ENCODE data around the gene VPS13D. TPM values are rescaled to one million over a fixed set of nuclear protein-coding genes. Genes with fewer than 3 reads are reported as not detected.

Gene VPS13D
- total RNA-seq, 1 experiment from 2014 or later: 20.2 TPM

DNA sequence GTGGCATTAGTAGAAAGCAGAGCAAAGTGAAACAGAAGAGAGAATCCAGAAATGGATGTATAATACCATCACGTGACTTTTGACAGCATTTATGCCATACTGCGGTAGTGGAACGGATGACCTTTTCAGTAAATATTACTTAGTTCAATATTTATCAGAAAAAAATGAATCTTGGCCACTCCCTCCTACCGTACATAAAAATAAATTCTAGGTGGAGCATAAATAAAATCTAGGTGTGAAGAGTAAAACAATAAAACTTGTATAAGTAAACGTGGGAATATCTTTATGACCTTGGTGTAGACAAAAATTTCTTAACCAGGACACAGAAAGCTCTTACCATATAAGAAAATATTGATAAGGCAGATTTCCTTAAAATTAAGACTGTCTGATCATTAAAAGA is 182.6 kb downstream of the VPS13D start:
- Histone ChIP-seq H3K9ac (ENCODE audit: extremely low read depth, insufficient read length, low read length) (no peak overlapping the region), H3K4me2 (ENCODE audit: insufficient read depth, insufficient read length, low read length) (no peak overlapping the region), H3K27ac (ENCODE audit: insufficient read length, low read depth, low read length) (no peak overlapping the region), H3K18ac (ENCODE audit: insufficient read length, low read depth, low read length) (no peak overlapping the region), H2BK5ac (ENCODE audit: insufficient read length, low read length) (no peak overlapping the region), H3K4ac (ENCODE audit: low read depth, low read length) (no peak overlapping the region), H3K79me1 (ENCODE audit: insufficient read depth, low read depth, low read length, poor library complexity, severe bottlenecking) (no peaks in the 10 kb centered on the region), H2AK5ac (ENCODE audit: insufficient read length, low read length) (no peak overlapping the region), H2BK120ac (ENCODE audit: low read depth, low read length, poor library complexity, severe bottlenecking) (no peak overlapping the region), H2AFZ (ENCODE audit: low read length) (no peak overlapping the region), H3K56ac (ENCODE audit: insufficient read length, low read depth, low read length) (no peak overlapping the region), H3T11ph (ENCODE audit: low read length) (no peak overlapping the region), H3K9me3 (ENCODE audit: control insufficient read depth, low read depth, low read length) (no peaks in the 10 kb centered on the region), H2BK15ac (ENCODE audit: low read depth, low read length) (no peak overlapping the region), H2BK20ac (ENCODE audit: low read depth, low read length, poor library complexity, severe bottlenecking) (no peak overlapping the region), H4K20me1 (ENCODE audit: control insufficient read depth, insufficient read depth, insufficient read length) (no peaks in the 10 kb centered on the region), H4K5ac (ENCODE audit: insufficient read length, low read depth, low read length) (no peak overlapping the region), H2BK12ac (ENCODE audit: insufficient read length, low read depth, low read length) (no peak overlapping the region), H3K23ac (ENCODE audit: insufficient read length, low read depth, low read length) (no peak overlapping the region), H3K14ac (ENCODE audit: insufficient read depth, low read length) (no peak overlapping the region), H3K4me1 (ENCODE audit: insufficient read depth, low read length) (no peaks in the 10 kb centered on the region), H3K27me3 (ENCODE audit: insufficient read depth, low read length) (no peaks in the 10 kb centered on the region), H3K79me2 (ENCODE audit: insufficient read depth, low read length) (no peaks in the 10 kb centered on the region; the same call in 1 of the 2 replicates), H3K23me2 (ENCODE audit: insufficient read length, low read depth, low read length, poor library complexity, severe bottlenecking) (no peaks in the 10 kb centered on the region), H4K91ac (ENCODE audit: insufficient read length, low read depth, low read length) (no peak overlapping the region), H4K8ac (replicated peaks; ENCODE audit: insufficient read length, low read depth, low read length) (no peak overlapping the region)
- WGBS (ENCODE audit: extremely low coverage, insufficient read length, low lambda C conversion rate): no CpG with 5 or more reads among the region's 5 CpGs
- Mint-ChIP-seq H3K9me3 (peaks cover 8 to 9% of the 10 kb centered on the region in 2 experiments), H3K27ac (no peak overlapping the region), H3K4me3 (no peak overlapping the region), H3K27me3 (ENCODE audit: low read depth) (no peaks in the 10 kb centered on the region), H3K36me3 (ENCODE audit: insufficient read depth in 1 of 3, low read depth in 3 of 3) (peaks cover 13 to 30% (median 26%) of the 10 kb centered on the region in 3 experiments; a peak in 6 of 7 replicates), H3K4me1 (no peaks in the 10 kb centered on the region; a peak in 2 of 4 replicates)
- DNase-seq: no peak
- TF ChIP-seq CTCF (conservative IDR thresholded peaks at IDR 0.05): no peak

All from H9 (cell line).